HAP-1 (cell line): ENCODE data around the gene CMPK2.

Experiments
- DNase-seq, 2 experiments: peaks; one replicate each; pipeline ENCODE4 v3.0.0-alpha.2; 2016 to 2020; ENCODE audit warnings: low spot score in 2 of 2
- H3K27me3 ChIP-seq: fragments of 250-450 bp; sonication (Bioruptor Pico); 2 replicates; pipeline ENCODE4 v1.5.1; 2020; ENCODE audit warnings: low read depth, mild to moderate bottlenecking, moderate library complexity
- H3K36me3 ChIP-seq: fragments of 250-450 bp; sonication (Bioruptor Pico); replicated peaks from 2 replicates; pipeline ENCODE4 v1.5.1; 2020; ENCODE audit warnings: mild to moderate bottlenecking
- H3K4me1 ChIP-seq: fragments of 250-450 bp; sonication (Bioruptor Pico); 2 replicates; pipeline ENCODE4 v1.5.1; 2020; ENCODE audit warnings: mild to moderate bottlenecking
- H3K4me3 ChIP-seq: fragments of 250-450 bp; sonication (Bioruptor Pico); 2 replicates; pipeline ENCODE4 v1.5.1; 2020; ENCODE audit warnings: mild to moderate bottlenecking, moderate library complexity
- H3K9me3 ChIP-seq: fragments of 250-450 bp; sonication (Bioruptor Pico); 2 replicates; pipeline ENCODE4 v1.5.1; 2020; ENCODE audit warnings: mild to moderate bottlenecking, moderate library complexity
- in situ Hi-C: fragments of 300-500 bp; cut with MboI; formaldehyde crosslinking; loops from 3 replicates; pipeline ENCODE4 v1.14.3; 2020; ENCODE audit warnings: low sequenced_read_pairs, inconsistent platforms, mixed read lengths

CMPK2 gene

DNA sequence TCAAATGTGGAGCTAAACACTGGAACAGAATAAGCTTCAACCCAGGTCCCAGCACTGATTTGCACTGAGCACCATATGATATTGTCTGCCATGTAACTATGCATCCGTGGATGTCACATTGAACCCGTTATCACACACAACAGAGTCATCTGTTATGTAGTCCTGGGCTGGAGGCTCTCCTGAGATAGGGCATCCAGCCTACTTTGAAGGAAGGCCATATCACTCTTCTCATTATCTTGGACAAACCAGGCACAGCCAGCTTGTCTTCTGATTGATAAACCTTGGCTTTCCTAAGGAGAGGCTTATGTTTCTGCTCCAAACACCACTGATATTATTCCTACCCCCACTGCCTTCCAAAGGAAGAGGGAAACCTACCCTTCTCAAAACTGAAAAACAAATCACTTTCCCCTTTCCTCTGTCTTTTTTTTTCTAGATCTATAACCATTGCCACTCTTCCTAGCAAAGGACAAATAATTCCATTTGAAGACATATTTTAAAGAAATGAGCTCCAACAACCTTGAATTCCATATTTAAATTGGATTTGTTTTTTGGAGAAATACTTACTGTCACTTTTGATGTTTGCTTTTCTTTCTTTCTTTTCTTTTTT lies 28.3 kb upstream of the CMPK2 start:
- H3K9me3 ChIP-seq: no peaks in the 10 kb centered on the region
- no peaks in the 10 kb centered on the region for H3K36me3 ChIP-seq
- DNase-seq: no peak
- no peaks in the 10 kb centered on the region for H3K4me1 ChIP-seq
- no peak overlapping the region for H3K4me3 ChIP-seq
- in situ Hi-C loops: no loop called here
- no peaks in the 10 kb centered on the region; the same call in 1 of the 2 replicates for H3K27me3 ChIP-seq

DNA sequence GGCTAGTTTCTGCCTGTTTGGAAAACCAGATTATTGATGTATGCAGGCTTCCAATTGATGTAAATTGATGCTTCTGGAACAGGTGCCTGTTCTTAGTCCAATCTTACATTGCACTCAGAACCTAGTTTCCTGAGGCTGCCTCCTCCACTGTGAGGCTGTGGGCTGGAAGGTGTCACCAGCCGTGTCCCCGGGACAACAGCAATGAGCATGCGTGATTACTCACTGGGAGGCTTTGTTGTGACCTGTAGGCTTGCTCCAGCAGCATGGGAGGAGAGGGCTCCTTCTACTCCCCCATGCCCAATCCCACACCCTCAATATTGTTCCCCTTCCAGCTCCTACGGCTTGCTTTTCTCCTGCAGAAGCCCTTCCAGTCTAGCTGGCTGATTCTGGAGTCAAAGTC lies 23.0 kb upstream of the CMPK2 start:
- in situ Hi-C loops: no loop called here
- no peak for DNase-seq
- H3K27me3 ChIP-seq: no peaks in the 10 kb centered on the region; the same call in 1 of the 2 replicates
- no peaks in the 10 kb centered on the region for H3K4me1 ChIP-seq
- no peaks in the 10 kb centered on the region for H3K9me3 ChIP-seq
- no peaks in the 10 kb centered on the region for H3K36me3 ChIP-seq
- no peak overlapping the region for H3K4me3 ChIP-seq

DNA sequence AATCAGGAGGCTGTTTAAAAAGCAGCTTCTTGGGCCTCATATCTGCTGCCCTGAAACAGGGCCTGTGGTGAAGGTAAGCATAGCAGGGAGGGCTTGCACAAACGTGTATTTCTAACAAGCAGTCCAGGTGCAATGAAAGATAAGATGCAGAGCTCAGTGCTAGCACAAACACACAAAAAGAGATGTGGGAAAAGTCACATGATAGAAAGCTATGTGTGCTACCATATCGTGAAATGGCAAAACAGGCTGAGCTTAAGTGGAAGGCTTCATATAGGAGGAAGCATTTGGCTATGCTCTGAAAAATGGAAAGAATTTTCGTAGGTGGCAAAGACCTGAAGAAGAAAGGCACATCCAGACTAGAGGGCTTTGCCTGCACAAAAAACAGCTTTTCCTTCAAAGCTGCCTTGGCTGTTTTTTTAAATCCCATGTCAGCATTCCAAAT lies 22.1 kb upstream of the CMPK2 start:
- no peak for DNase-seq
- Histone ChIP-seq H3K4me1 (no peaks in the 10 kb centered on the region), H3K27me3 (no peaks in the 10 kb centered on the region; the same call in 1 of the 2 replicates), H3K4me3 (no peak overlapping the region), H3K9me3 (no peaks in the 10 kb centered on the region), H3K36me3 (no peaks in the 10 kb centered on the region)
- in situ Hi-C loops: no loop called here

DNA sequence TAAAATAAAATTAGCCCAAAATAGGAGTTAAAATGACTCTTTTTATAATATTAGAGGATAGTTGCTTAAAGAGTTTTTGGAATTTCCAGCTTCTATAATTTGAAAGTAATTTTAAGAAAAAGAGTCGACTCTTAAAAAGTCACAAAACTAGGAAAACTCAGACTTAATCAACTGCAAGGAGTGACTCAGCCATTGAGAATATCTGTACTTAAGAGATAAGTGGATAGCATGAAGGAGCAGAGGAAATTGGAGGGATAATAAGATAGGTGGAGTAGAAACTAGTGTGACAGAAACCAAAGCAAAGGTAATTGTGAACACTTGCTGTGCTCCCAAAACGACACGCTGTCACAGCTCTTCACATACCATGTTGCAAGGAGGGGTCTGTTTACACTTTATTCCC lies 20.3 kb upstream of the CMPK2 start:
- no peaks in the 10 kb centered on the region for H3K27me3 ChIP-seq
- no peaks in the 10 kb centered on the region for H3K4me1 ChIP-seq
- in situ Hi-C loops: no loop called here
- no peak overlapping the region for H3K4me3 ChIP-seq
- no peaks in the 10 kb centered on the region for H3K9me3 ChIP-seq
- H3K36me3 ChIP-seq: no peaks in the 10 kb centered on the region
- DNase-seq: no peak

DNA sequence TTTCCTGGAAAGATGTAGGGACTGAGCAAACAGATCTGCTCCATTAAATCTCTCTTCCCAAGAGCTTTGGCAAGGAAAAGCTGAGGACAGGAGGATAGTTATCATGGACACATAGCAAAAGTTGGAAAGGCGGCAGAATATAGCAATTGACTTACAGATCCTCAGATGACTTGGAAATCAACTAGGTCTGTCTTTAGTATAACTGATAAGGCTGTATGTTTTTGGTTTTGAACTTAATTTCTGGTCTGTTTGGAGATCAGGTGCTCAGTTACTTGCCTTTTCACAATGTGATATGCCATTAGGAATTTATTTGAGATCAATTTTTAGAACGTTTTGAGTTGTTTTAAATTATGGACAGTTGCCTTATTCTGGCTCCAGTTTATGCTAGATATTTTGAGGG lies 19.8 kb upstream of the CMPK2 start:
- Histone ChIP-seq H3K9me3 (no peaks in the 10 kb centered on the region), H3K4me3 (no peak overlapping the region), H3K4me1 (no peaks in the 10 kb centered on the region), H3K27me3 (no peaks in the 10 kb centered on the region), H3K36me3 (no peaks in the 10 kb centered on the region)
- in situ Hi-C loops: no loop called here
- no peak for DNase-seq

DNA sequence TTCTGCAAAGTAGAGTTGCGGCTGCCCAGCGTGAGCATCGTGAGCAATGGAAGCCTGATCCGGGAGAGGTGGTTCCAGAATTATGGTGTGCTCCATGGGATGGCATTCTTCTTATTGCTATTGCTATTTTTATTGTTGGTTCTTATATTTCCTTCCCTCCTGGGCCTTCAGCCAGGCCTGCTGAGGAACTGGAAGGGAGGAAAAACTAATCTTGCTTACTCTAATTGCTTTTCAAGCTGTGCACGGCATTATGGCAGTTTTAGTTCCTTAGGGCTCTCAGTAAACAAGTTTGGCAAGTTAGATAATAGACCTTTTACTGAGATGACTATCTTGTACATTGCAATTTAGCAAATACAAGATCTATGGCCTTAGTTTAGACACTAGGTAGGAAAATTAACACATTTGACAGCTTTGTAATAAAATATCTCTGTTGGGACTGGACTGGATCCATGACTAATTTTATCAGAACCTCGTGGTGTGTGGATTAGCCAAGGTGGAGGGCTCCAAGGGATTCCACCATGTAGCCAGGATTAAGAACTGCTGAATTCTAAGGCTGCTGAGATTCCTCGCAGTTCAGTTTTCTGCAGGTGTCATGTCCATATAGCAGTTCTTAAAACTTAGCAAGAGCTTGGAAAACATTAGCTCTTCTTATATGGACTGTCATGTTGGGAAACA lies 17.9 kb upstream of the CMPK2 start:
- Histone ChIP-seq H3K36me3 (no peaks in the 10 kb centered on the region), H3K9me3 (no peaks in the 10 kb centered on the region), H3K4me1 (no peaks in the 10 kb centered on the region), H3K4me3 (no peak overlapping the region), H3K27me3 (no peaks in the 10 kb centered on the region)
- DNase-seq: no peak
- in situ Hi-C loops: no loop called here

DNA sequence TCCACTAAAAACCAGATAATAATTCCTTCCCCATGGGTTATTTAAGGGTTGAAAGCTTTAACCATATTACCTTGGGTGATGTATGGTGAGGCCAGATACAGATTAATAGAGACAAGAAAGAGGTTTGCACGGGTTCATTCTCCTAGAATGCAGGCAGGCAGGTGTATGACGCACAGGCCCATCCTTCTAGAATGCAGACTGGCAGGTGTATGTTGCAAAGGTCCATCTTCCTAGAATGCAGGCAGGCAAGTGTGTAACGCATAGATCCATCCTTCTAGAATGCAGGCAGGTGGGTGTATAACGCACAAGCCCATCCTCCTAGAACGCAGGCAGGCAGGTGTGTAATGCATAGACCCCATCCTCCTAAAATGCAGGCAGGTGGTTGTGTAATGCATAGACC lies 15.8 kb upstream of the CMPK2 start:
- in situ Hi-C loops: no loop called here
- H3K27me3 ChIP-seq: no peaks in the 10 kb centered on the region

DNA sequence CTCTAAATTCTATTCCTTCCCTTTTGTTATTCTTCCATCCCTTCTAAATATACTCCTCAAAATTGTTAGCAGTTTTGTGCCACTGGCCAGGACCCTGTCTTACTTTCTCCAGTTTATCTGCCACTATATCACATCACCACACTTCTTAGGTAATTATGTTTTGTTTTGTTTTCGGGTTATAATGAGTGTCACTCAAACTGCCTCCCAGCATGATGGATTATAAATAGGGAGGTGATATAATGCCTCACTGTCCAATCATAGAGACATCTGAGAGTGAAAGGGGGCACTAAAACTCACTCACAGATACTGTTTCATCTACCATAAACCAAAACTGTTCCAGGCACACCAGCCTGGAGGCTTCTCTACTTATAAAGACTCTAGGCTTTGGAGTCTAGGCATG lies 15.3 kb upstream of the CMPK2 start:
- Histone ChIP-seq H3K36me3 (no peaks in the 10 kb centered on the region), H3K9me3 (no peaks in the 10 kb centered on the region), H3K4me3 (no peak overlapping the region), H3K27me3 (no peaks in the 10 kb centered on the region), H3K4me1 (no peaks in the 10 kb centered on the region)
- in situ Hi-C loops: no loop called here
- no peak for DNase-seq

More for the DNA sequence above, 15.8 kb upstream of the CMPK2 start:
- DNase-seq: no peak
- no peaks in the 10 kb centered on the region for H3K4me1 ChIP-seq
- H3K36me3 ChIP-seq: no peaks in the 10 kb centered on the region
- H3K4me3 ChIP-seq: no peak overlapping the region
- no peaks in the 10 kb centered on the region for H3K9me3 ChIP-seq

DNA sequence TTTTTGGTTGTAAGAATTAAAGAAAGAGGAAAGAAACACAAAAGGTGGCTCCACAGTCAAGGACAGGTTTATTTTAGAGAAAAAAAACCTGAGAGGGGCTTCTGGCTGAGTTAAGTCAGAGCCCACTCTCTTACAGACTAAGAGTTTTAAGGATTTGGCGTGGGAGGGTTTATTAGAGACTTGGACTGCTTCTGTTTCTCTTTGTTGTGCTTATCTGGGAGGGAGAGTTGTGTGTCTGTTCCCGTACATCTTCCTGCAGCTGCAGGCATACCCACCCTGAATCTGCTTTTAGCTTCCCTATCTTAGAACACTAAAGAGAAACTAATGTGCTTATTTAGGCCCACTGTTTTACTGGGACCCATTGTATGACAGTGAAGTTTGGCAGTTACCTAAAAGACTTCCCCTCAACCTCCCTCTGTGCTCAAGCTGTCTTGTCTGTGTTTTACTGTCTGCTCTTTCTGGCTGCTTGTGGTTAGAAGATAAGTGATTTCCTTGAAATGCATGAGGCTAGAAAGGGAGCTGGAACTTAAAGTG lies 14.6 kb upstream of the CMPK2 start:
- H3K4me3 ChIP-seq: no peak overlapping the region
- H3K27me3 ChIP-seq: no peaks in the 10 kb centered on the region
- DNase-seq: no peak
- in situ Hi-C loops: no loop called here
- H3K36me3 ChIP-seq: no peaks in the 10 kb centered on the region
- H3K4me1 ChIP-seq: no peaks in the 10 kb centered on the region
- H3K9me3 ChIP-seq: no peaks in the 10 kb centered on the region

DNA sequence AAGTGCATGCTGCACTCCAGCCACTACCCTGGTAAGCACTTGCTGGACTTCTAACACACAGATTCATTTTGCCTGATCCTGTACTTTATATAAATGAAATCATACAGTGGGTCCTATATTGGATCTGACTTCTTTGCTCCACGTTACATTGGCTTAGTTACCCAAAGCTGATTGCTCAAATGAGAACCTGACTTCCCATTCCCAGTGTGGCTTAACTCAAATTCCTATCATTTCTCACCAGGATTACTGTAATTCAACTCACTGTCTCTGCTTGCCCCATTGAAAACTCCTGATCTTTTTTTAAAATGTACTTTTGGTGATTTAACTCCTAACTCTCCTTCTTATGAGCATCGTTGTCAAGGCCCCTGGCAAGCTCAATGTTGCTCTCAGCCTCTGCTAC lies 13.3 kb upstream of the CMPK2 start:
- in situ Hi-C loops: no loop called here
- Histone ChIP-seq H3K4me3 (no peak overlapping the region), H3K9me3 (no peaks in the 10 kb centered on the region), H3K27me3 (no peaks in the 10 kb centered on the region), H3K4me1 (no peaks in the 10 kb centered on the region), H3K36me3 (no peaks in the 10 kb centered on the region)
- DNase-seq: no peak

DNA sequence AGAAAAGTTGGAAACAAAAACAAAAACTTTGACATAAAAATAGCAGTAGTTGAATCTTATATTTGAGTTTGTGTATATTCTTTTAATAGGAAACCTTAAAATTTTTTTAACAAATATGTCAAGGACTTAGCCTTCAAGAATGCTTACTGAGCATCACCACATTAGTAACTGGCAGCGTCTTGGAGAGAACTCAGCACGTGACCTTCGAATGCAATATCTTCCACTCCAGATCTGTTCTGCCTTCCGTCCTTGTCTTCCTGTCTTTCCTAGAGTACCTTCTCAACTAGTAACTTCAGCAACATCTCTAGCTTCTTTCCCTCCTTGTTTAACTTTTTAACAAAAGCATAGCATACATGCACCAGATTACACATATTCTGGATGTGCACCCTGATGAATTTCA lies 12.8 kb upstream of the CMPK2 start:
- Histone ChIP-seq H3K27me3 (no peaks in the 10 kb centered on the region), H3K9me3 (no peaks in the 10 kb centered on the region), H3K36me3 (no peaks in the 10 kb centered on the region), H3K4me1 (no peaks in the 10 kb centered on the region), H3K4me3 (no peak overlapping the region)
- in situ Hi-C loops: no loop called here
- DNase-seq: no peak

DNA sequence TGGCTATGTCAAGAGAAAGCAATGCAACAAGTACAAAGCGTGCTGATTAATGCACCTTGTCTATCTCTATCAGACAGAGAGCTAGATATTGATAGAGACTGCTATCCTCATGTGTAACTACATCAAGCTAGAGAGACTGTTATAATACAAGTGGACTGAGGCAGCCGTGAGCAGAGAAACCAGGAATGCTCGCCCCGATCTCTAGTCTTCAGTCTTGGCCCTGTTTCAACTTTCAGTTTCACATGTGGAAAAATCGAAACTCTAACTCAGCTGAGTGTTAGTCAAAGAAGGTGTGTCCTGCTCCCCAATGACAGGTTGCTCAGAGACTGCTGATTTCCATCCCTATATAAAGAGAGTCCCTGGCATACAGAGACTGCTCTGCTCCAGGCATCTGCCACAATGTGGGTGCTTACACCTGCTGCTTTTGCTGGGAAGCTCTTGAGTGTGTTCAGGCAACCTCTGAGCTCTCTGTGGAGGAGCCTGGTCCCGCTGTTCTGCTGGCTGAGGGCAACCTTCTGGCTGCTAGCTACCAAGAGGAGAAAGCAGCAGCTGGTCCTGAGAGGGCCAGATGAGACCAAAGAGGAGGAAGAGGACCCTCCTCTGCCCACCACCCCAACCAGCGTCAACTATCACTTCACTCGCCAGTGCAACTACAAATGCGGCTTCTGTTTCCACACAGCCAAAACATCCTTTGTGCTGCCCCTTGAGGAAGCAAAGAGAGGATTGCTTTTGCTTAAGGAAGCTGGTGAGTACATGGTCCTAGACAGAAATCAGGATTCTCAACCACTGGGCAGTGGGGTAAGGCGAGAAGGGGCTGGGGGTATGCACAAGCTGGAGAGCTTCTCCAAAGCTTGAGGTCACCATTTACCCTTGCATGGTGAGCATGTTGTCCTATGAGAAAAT lies 11.9 kb upstream of the CMPK2 start, which contains the start of gene RSAD2:
TSS of gene RSAD2 (plus strand) at position 376 of the 903 bp plus-strand sequence. CDS start at position 400, 24 bp downstream.
- Histone ChIP-seq H3K4me1 (no peaks in the 10 kb centered on the region), H3K36me3 (no peaks in the 10 kb centered on the region), H3K27me3 (no peaks in the 10 kb centered on the region), H3K4me3 (no peak within 1 kb of the TSS), H3K9me3 (no peaks in the 10 kb centered on the region)
- in situ Hi-C loops: no loop called here
- no peak for DNase-seq

DNA sequence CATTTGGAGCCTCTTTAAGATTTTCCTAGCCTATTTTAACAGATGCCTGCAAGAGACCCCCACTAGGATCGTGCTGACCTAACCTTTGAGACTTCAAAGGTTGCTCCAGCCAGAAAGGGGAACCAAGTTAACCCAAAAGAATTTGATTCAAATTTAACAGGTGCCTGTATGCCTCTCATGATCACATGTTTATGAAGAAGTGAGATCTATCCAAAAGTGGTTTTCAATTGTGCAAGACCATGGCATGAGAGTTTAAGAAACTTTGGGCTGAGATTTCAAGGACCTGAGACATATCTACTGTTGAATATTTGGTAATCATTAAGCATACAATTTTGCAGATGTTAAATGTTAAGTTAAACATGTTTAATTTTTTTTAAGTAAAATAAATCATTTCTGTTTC lies 10.6 kb upstream of the CMPK2 start:
- Histone ChIP-seq H3K27me3 (no peaks in the 10 kb centered on the region), H3K4me3 (no peak overlapping the region), H3K9me3 (no peaks in the 10 kb centered on the region), H3K4me1 (no peaks in the 10 kb centered on the region), H3K36me3 (no peaks in the 10 kb centered on the region)
- DNase-seq: no peak
- in situ Hi-C loops: no loop called here

DNA sequence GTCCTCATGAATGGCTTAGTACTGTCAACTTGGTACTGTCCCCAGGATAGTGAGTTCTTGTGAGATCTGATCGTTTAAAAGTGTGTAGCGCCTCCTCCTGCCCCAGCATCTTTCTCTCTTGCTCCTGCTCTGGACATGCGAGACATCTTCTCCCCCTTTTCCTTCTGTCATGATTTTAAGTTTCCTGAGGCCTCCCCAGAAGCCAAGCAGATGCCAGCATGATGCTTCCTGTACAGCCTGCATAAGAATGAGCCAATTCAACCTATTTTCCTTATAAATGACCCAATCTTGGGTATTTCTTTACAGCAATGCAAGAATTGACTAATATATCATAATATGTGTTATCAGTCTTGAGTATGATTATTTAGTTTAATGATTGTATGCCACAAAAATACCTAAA lies 8.3 kb upstream of the CMPK2 start:
- H3K4me1 ChIP-seq: no peaks in the 10 kb centered on the region
- DNase-seq: no peak
- no peaks in the 10 kb centered on the region for H3K9me3 ChIP-seq
- no peak overlapping the region for H3K4me3 ChIP-seq
- in situ Hi-C loops: no loop called here
- H3K27me3 ChIP-seq: 0 out of 2 replicates have a peak, but pooled peaks cover 4% of the 10 kb centered on the region
- no peaks in the 10 kb centered on the region for H3K36me3 ChIP-seq
